GM19099 (cell line): ENCODE results near the gene PLEKHB2.

Source experiments
- POLR2A ChIP-seq: IDR thresholded peaks from 3 replicates; pipeline ENCODE4 v1.6.1; 2011; ENCODE audit warnings: low read depth; ENCODE audit not compliant: insufficient read length; ENCODE audit errors: extremely low read depth

Gene PLEKHB2

DNA sequence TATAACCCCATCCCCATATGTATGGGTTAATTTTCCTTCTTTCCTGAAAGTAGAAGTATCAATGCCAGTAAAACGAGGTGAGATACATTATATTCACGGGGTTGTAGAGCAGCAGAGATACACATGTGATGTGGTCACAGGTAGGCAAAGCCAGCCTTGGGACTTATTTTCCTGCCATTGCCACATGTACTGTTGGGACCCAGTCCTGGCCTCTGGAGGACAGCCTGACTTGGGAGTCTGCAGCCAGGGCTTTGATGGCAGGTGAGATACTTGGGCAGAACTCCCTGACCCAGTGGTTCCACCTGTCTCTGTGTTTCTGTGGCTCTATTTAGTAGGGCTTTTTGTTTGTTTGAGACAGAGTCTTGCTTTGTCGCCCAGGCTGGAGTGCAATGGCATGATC lies 18.1 kb downstream of the PLEKHB2 start:
- TF ChIP-seq POLR2A, result no peak

DNA sequence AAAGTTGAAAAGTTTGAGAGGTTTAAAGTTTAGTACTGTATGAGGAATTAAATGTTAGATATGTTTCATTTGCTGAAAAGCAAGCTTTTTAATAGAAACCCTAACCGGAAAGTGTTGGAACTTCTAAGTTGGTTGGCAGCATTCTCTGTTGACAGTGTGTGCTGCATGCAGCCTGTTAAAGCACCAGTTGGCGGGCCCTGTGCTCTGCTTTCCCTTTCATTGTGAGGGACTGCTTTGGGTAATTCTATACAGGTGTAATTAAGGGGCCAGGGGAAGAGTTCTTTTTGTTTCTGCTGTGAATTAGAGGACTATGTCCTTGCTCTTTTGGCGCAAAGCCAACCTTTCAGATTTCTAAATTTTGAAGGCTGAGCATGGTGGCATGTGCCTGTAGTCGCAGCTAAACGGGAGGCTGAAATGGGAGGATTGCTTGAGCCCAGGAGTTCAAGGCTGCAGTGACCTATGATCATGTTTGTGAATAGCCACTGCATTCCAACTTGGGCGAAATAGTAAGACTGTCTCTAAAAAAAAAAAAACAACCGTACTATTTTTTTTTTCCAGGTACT lies 20.1 kb downstream of the PLEKHB2 start:
- no peak for TF ChIP-seq POLR2A

DNA sequence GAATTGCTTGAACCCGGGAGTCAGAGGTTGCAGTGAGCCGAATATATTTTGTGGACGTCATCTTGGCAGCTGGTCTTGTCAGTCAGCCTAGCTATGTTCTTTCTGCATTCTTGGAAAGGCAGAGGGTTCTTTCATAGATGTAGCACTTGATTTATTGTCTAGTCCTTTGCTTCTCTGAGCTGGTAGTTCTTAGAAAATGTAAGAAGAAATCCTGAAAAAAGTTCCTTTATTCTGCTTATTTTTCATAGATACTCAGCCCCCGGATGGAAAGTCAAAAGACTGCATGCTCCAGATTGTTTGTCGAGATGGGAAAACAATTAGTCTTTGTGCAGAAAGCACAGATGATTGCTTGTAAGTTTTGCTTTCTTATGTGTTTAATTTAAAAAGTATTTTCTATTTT lies 21.3 kb downstream of the PLEKHB2 start:
- TF ChIP-seq POLR2A, result no peak

DNA sequence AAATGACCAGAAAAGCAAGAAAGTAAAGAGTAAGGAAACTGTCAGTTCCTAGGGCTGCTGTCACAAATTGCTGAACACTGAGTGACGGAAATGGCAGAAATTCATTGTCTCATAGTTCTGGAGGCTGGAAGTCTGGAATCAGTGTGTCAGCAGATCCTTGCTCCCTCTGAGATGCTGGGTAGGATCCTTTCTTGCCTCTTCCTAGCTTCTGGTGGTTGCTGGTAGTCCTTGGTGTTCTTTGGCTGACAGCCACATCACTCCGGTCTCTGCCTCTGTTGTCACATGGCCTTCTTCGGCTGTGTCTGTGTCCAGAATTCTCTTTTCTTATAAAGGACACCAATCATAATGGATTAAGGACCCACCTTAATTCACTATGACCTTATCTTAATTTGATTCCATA lies 21.9 kb downstream of the PLEKHB2 start:
- TF ChIP-seq POLR2A, result no peak

DNA sequence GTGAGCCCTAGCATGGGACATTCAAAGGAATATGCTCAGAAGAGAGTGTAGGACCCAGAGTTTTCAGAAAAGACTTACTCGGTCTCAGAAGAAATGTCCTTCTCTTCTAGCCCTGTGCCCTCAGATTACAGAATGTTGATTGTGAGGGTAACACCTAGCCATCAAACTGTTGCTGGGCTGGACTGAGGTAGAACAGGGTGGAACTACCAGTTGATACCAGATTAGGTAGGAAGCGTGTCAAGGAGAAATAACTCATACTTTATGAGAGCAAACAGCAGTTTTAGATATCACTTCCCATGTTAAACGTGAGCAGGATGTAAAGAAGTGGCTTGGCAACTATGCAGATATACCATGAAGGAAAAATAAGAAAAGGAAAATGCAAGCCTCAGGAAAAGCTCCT lies 22.8 kb downstream of the PLEKHB2 start:
- no peak for TF ChIP-seq POLR2A

DNA sequence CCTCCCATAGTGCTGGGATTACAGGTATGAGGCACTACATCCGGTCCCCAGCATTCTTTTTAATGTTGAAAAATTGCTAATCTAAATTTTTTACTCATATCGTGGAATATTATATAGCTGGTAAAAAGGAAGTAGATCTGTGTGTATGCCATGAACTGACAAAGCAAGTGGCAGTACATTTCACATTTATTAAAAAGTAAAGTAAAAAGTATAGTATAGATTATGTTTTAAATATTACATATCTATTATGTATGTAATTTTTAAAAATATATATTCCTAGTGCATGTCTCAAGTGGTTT lies 25.1 kb downstream of the PLEKHB2 start:
- TF ChIP-seq POLR2A, result no peak

DNA sequence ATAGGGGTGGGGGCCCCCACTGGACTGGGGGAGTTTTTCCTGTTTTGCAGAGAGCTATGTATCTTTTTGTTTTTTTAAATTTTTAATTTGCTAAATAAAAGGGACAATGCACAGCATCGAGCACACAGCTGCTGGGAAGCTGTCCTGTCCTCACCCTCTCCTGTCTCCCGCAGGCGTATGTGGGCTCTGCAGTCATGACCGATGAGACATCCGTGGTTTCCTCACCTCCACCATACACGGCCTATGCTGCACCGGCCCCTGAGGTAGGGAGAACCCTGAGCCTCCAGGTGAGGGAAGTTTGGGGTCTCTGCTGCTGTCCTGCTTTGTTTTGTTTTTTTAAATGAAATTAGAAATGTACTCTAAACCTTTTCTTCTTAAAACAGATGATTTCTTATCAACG lies 27.6 kb downstream of the PLEKHB2 start:
- TF ChIP-seq POLR2A, result no peak

DNA sequence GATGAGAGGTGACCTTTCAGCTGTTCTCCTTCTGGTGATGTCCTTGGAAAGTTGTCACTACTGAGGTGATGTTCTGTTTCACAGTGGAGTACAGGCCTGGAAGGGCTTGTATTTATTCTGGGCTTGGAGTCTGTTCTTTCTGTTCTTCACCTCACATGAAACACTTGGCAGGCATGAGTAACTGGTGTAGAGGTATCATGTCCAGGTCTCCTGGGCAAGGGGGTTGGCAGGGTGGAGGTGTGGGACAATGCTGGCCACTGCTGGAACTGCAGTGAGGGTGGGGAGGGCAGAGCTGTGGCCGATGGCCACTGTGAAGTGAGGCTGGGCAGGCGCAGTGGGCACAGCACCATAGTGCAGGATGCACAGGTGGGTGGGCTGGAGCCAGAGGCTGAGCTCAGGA lies 35.4 kb downstream of the PLEKHB2 start:
- no peak for TF ChIP-seq POLR2A

DNA sequence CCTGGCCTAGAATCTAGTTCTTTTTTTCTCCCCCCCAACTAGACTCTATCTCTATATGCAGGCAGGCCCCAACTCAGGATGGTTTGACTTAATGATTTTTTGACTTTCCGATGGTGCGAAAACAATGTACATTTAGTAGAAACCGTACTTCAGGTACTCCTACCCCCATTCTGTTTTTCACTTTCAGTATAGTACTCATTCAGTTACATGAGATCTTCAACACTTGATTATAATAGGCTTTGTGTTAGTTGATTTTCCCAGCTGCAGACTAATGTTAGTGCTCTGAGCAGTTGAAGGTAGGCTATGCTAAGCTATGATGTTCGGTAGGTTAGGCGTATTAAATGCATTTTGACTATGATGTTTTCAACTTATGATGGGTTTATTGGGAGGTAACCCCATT lies 37.7 kb downstream of the PLEKHB2 start:
- no peak for TF ChIP-seq POLR2A

DNA sequence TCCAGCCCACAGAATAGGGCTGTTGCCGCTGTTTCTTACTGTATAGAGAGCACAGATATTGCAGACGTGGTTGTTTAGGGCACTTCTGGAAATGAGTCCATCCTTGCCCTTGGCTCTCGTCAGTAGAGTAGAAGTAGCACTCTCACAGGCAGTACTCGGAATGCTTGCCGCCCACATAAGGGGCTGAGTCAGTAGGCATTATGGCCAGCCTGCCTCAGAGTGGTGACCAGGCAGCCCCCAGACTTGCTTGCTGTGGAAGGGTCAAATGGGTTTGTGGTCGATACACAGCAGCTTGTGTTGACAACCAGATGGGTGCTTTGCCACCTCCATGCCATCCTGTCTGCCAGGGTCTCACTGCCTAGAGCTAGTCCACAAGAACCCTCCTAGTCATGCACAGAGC lies 38.7 kb downstream of the PLEKHB2 start:
- no peak for TF ChIP-seq POLR2A

DNA sequence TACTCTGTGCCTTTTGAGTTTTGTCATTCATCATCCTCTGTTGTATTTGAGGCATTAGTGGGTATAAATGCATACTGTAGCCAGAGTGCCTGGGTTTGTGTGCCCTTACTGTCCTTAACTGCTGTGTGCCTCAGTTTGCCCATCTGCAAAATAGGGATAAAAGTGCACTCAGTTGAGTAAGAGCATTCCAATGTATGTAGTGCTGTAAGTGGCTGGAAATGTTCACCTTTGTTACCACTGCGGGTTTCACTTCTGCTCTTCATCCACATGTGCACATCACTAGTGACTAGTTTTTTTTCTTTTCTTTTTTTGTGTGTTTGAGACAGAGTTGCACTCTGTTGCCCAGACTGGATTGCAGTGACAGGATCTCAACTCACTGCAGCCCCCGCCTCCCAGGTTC lies 39.9 kb downstream of the PLEKHB2 start:
- no peak for TF ChIP-seq POLR2A

DNA sequence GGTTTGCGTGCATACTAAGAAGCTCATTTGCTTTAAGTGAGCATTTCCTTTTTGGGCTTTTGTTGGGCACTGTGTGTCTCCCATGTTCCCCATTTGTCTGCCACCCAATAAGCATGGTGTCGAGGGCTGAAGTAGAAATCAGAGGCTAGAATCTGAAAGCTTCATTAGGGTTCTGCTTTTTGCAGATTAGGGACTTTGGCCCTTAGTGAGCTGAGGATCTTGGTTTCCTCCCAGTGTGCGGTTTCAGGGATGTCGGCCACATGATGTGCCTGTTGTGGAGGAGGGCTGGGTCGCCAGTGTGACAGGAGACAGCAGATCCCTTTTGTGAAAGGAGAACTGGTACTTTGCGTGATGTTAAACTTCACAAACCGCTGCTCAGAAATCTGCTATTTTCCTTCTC lies 41.1 kb downstream of the PLEKHB2 start:
- no peak for TF ChIP-seq POLR2A

DNA sequence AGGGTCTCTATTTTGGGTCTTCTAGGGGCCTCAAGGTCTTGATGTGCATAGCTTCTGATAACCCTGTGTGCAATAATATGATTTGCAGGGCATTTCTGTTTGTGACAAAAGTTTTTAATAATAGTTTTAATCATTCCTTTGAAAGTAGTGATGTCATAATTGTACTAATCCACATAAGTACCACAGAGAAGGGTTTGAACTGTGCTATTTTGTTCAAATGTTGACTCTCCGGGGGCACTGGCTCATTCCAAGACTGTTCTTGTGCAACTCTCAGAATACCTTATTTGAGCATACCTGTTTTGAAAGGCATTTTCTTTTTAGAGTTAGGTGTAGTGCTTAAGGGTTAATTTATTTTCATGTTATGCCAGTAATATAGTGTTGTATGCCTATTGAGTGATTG lies 41.6 kb downstream of the PLEKHB2 start:
- no peak for TF ChIP-seq POLR2A

DNA sequence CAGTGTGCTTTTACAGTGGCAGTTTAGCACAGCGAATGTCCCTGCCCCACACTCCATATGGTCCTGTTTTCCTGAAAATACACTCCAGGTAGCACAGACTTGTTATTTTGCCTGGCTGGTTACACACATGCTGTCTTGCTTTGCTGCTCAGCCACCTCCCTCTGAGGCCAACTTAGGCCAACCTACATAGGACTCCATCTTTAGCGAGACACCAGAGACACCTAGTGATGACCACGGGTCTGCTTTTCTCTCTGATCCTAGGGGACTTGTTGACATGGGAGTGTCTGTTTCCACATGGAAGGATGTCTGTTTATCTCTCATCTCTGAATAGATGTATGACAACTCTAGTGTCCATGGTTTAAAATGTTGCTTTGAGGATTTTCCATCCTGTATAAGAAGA lies 43.3 kb downstream of the PLEKHB2 start:
- no peak for TF ChIP-seq POLR2A

DNA sequence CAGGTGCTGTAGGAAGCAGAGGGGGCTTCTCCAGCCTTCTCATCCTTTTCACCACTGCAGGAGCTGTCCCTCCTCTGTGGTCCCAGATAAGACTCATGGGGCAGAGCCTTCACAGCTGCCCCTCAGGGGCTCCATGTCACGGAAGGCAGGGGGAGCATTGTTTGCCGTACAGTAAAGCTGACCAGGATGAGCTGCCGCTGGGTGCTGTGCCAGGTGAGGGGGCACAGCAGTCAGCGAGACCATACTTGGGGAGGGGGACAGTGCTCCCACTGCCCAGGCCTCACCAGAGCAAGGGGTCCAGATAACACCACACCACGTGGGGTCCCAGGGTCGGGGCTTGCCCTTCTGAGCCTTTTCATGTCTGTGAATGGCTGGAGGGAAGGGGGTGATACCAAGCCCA lies 46.3 kb downstream of the PLEKHB2 start:
- TF ChIP-seq POLR2A, result no peak

DNA sequence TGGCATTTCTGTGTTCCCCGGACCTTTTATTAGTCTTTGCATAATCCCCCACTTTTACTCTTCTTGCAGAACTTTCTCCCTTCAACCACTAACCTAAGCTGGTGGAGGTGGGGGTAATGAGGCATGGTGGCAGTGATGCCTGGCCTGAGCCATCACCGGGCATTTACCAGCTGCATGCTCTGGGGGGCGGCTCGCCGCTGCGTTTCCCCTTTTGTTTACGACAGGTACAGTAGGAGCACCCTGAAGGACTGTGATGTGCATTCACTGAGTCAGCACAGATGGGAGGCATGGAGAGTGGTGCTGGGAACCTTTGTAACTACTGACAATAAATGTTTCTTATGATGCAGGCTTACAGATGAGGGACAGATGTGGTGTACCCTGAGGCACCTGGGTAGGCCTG lies 46.9 kb downstream of the PLEKHB2 start:
- TF ChIP-seq POLR2A, result no peak

DNA sequence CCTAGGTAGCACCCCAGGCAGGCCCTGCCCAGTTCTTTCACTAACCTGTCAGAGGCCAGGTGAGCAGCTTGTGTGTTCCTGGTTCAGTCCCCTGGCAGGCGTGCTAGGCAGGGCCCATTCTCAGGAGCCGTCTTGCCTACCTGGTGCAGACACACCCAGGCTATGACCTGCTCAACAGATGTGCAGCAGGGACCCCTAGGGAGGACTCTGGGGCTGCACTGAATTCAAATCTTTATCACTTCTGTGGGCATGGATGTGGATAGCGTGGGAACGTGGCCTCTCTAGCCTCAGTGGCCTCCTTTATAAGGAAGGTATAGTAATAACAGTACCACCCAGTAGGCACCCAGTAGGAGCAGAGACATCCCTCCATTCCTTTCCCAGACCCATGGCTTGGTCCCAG lies 48.4 kb downstream of the PLEKHB2 start:
- no peak for TF ChIP-seq POLR2A

DNA sequence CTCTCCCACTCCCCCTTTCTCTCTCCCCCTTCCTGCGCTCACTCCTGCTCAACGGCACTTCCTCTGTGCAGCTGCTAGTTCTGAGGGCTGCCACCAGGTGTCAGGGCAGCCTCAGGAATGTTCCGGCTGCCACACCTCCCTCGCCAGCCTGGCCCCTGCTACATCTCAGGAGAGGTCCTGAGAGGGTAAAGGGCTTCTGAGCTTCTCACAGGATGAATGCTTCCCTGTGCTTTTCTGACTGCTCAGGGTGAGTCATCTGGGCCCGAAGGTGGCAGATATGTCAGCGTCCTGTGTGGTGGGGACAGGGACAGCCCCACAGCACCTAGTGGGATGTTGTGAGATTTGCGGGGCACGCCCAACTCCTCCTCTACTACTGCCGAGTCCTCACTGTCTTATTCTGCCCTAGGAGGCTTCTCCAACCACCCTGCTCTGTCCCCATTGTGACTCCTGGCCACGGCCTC lies 49.0 kb downstream of the PLEKHB2 start:
- no peak for TF ChIP-seq POLR2A

DNA sequence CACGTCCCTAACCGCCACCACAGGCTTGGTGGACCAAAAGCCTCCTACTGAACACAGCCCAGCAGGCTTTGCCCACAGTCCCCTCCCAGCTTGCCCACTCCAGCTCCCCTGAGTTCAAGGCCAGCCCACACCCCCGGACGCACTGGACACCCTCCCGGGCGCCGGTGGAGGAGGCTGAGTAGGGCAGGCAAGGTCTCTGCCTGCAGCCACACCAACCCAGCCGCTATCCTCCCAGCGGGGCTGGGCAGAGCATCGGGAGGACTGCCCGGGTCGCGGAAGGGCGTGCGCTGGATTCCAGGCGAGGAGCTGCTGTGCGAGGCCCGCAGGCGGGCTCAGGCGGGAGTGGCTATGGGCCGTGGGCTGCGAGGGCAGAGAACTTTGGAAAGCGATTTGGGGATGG lies 49.5 kb downstream of the PLEKHB2 start:
- TF ChIP-seq POLR2A, result no peak
